ENCODE measurements around the gene DUSP23. TPM values are rescaled to one million over a fixed set of nuclear protein-coding genes. Genes with fewer than 3 reads are reported as not detected.

The DUSP23 gene
- total and polyA plus RNA-seq, 3 donors from 2014 or later: 26.2 to 51.0 (median 38.3) TPM

GRCh38 chr1:159771127-159771895 lies 9.5 kb upstream of the DUSP23 start:
- H3K9me3 ChIP-seq: no peaks in the 10 kb centered on the region
- DNase-seq: no peak
- no peaks in the 10 kb centered on the region for H3K36me3 ChIP-seq (ENCODE audit: low read depth, missing control alignments)
- TF ChIP-seq POLR2A (IDR thresholded peaks at IDR 0.05) (no peak), CTCF (IDR thresholded peaks at IDR 0.05) (no peak)
- no peaks in the 10 kb centered on the region for H3K4me1 ChIP-seq
- H3K27ac ChIP-seq: no peak overlapping the region
- no peak overlapping the region for H3K4me3 ChIP-seq
- intact Hi-C loops (cut with DNase I; ENCODE audit: low total_unique reads): no loop called here
- H3K27me3 ChIP-seq: no peaks in the 10 kb centered on the region
- WGBS, 2 donors: 88 to 93% methylated on average over 2 of the region's 2 CpGs

GRCh38 chr1:159774465-159774864 lies 6.3 kb upstream of the DUSP23 start:
- WGBS, 2 donors: 77 to 79% methylated on average over 2 of the region's 2 CpGs
- Histone ChIP-seq H3K9me3 (no peaks in the 10 kb centered on the region), H3K27ac (no peak overlapping the region), H3K4me3 (no peak overlapping the region), H3K4me1 (peaks cover 7% of the 10 kb centered on the region), H3K36me3 (ENCODE audit: low read depth, missing control alignments) (no peaks in the 10 kb centered on the region), H3K27me3 (no peaks in the 10 kb centered on the region)
- no peak for DNase-seq
- intact Hi-C loops (cut with DNase I; ENCODE audit: low total_unique reads): no loop called here
- TF ChIP-seq CTCF (IDR thresholded peaks at IDR 0.05) (no peak), POLR2A (IDR thresholded peaks at IDR 0.05) (no peak)

GRCh38 chr1:159775716-159776115 lies 5.0 kb upstream of the DUSP23 start:
- no peak overlapping the region for H3K27ac ChIP-seq
- intact Hi-C loops (cut with DNase I; ENCODE audit: low total_unique reads): no loop called here
- no peaks in the 10 kb centered on the region for H3K36me3 ChIP-seq (ENCODE audit: low read depth, missing control alignments)
- no peaks in the 10 kb centered on the region for H3K27me3 ChIP-seq
- TF ChIP-seq POLR2A (IDR thresholded peaks at IDR 0.05) (no peak), CTCF (IDR thresholded peaks at IDR 0.05) (no peak)
- WGBS, 2 donors: 87% methylated on average over 2 of the region's 2 CpGs
- DNase-seq: no peak
- peaks cover 17% of the 10 kb centered on the region for H3K4me1 ChIP-seq
- no peak overlapping the region for H3K4me3 ChIP-seq
- H3K9me3 ChIP-seq: no peaks in the 10 kb centered on the region

GRCh38 chr1:159778266-159778665 lies 2.5 kb upstream of the DUSP23 start:
- Histone ChIP-seq H3K27ac (no peak overlapping the region), H3K36me3 (ENCODE audit: low read depth, missing control alignments) (no peaks in the 10 kb centered on the region), H3K4me3 (no peak overlapping the region), H3K4me1 (peaks cover 17% of the 10 kb centered on the region), H3K27me3 (no peaks in the 10 kb centered on the region), H3K9me3 (no peaks in the 10 kb centered on the region)
- TF ChIP-seq POLR2A (IDR thresholded peaks at IDR 0.05) (no peak), CTCF (IDR thresholded peaks at IDR 0.05) (no peak)
- 73 to 75% methylated on average over 4 of the region's 4 CpGs for WGBS, 2 donors
- DNase-seq: no peak
- intact Hi-C loops (cut with DNase I; ENCODE audit: low total_unique reads): no loop called here

GRCh38 chr1:159779403-159779851 lies 1.3 kb upstream of the DUSP23 start:
- 30 to 42% methylated on average over 2 of the region's 2 CpGs for WGBS, 2 donors
- Histone ChIP-seq H3K36me3 (ENCODE audit: low read depth, missing control alignments) (no peaks in the 10 kb centered on the region), H3K9me3 (no peaks in the 10 kb centered on the region), H3K27me3 (no peaks in the 10 kb centered on the region), H3K27ac (no peak overlapping the region), H3K4me3 (no peak overlapping the region), H3K4me1 (peaks cover 17% of the 10 kb centered on the region)
- peak; percentile 22 for DNase-seq
- TF ChIP-seq CTCF (IDR thresholded peaks at IDR 0.05): no peak
- TF ChIP-seq POLR2A (IDR thresholded peaks at IDR 0.05): no peak
- intact Hi-C loops (cut with DNase I; ENCODE audit: low total_unique reads): no loop called here

Data from testis (tissue), 3 donors.